ENCODE data around the gene FHIT.

FHIT gene

DNA sequence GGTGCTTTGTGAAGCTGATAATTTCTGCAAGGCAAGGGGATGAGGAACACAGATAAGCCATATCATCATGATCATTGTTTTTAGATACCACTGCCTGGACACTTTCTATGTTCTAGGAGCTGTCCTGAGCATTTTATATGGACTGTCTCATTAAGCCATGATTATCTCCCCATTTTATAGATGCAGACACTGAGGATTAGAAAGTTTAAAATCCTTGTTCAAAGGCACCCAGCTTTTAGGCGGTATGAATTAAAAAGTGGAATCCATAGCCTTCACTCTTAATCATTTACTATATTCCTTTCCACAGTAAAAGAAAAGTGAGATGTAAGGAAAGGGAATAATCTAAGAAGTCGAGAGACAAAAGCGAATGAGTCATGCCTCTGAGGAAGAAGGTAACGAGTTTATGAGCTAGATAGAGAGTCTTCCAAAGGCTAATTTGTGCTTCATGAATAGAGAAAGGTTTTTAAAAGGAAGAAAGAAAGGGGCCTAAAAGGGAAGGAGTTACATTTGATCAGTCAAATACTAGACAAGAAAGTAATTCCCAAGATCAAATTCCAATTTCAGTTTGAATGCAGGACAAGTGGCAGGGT, 856.0 kb downstream of the FHIT start:
- DNase-seq: no peak

DNA sequence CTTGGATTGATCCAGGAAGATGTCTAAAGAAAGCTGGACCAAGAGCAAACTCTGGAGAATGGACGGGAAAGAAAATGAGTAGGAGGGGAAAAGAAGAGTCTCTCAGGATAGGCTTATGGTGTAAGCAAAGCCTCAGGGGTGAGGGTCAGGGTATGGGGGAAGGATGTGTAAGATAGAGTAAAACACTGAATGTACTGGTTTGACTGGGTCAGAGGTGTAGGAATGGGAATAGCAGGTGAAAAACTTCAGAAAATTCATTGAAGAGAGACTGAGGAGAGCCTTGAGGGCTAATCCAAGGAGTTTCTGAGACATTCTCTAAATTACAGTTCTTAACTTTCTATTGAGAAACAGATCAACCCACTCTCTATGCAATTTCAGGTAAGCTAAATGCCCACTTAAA, 857.3 kb downstream of the FHIT start:
- no peak for DNase-seq

DNA sequence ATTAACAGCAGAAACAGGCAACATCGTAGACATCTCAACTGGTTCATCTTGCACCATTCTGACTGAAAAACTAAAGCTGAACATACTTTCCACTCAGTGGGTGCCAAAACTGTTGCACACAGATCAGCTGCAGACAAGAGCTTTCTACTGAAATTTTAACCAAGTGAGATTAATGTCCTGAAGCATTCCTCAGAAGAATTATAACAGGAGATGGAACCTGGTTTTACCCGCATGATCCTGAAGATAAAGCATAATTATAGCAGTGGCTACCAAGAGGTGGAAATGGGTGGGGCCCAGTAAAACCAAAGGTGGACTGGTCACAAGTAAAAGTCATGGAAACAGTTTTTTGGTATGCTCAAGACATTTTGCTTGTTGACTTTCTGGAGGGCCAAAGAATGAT, 858.8 kb downstream of the FHIT start:
- no peak for DNase-seq

DNA sequence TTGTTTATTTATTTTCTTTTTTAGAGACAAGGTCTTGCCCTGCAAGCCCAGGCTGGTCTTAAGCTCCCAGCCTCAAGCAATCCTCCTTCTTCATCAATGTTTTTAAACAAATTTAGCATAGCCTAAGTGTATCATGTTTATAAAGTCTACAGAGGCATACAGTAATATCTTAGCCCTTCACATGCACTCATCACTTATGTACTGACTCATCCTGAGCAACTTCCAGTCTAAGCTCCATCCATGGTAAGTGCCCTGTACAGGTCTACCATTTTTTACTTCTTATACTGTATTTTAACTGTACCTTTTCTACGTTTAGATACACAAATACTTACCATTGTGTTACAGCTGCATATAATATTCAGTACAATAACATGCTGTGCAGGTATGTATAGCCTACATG, 860.0 kb downstream of the FHIT start:
- DNase-seq: no peak

DNA sequence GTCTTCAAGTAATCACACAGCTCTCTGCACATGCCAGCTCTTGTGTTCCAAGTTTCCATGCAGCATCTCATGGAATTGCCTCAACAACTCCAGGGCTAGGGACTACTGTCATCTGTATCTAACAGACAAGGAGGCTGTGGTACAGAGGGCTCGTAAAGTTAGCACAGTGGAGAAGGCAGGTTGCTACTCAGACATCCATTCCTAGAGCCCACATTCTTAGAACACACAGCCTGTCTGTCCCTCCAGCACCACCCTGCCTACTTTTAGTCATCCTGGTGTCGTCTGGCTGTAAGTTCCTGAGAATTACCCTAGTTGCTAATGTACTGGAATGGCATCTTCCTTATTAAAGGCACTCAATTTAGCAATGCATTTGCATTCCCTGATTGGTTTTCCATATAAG, 862.5 kb downstream of the FHIT start:
- DNase-seq: no peak

DNA sequence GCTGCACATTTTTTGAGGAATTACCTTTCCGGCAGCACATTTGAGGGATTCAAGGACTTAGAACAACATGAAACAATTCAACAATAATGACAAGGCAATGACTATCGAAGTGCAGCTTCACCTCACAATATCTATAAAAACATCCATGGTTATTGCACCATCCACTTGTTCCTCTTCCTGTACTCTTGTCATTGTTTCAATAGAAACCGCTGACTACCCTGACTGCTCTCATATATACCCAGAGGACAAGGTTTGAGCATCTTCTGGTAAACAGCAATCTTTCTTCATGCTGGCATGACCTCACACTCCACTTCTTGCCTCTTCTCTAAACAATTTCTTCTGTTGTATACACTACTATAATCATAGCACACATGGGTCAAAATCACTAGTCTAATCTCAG, 864.9 kb downstream of the FHIT start:
- DNase-seq: no peak

DNA sequence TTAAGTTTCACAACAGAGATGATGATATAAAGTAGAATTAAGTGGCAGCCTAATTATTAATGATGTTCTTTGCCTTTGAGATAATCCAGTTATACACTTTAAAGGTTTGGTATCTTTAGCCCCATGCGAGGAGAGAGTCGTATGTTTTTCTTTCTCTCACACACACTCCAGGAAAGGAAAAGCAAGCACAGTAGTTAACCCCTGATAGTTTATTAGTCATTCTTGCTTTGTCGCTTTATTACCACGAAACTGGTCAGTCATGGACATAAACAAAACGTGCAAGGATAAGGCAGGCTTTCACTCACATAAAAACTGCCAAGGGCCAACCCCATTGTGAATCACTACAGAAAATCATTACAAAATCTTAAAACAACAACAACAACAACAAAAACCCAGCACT, 866.9 kb downstream of the FHIT start:
- DNase-seq: no peak

DNA sequence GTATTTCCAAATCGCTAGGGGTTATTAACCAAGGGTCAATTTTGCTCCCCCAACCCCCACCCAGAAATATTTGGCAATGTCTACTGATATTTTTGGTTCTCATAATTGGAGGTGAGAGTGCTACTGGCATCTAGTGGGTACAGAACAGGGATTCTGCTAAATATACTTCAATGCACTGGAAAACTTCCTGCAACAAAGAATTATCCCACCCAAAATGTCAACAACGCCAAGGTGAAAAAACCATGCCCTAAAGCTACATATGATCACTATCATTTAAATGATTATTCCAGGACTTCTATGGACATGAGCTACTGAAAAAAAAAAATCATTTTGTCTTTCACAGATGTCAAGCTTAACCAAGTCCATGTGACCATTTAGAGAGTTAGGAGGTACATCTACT, 867.9 kb downstream of the FHIT start:
- no peak for DNase-seq

DNA sequence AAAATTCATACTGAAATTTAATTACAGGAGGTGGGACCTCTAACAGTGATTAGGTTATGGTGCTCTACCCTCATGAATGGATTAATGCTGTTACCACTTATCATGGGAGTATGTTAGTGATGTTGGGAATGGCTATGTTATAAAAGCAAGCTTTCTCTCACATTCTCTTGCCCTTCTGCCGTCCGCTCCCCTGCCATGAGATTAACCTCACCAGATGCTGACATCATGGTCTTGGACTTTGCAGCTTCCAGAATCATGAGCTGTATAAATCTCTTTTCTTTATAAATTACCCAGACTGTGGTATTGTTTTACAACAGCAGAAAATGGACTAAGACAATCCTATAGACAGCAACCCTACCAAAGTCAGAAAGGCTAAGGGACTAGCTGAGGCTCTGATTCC, 884.8 kb downstream of the FHIT start:
- no peak for DNase-seq

DNA sequence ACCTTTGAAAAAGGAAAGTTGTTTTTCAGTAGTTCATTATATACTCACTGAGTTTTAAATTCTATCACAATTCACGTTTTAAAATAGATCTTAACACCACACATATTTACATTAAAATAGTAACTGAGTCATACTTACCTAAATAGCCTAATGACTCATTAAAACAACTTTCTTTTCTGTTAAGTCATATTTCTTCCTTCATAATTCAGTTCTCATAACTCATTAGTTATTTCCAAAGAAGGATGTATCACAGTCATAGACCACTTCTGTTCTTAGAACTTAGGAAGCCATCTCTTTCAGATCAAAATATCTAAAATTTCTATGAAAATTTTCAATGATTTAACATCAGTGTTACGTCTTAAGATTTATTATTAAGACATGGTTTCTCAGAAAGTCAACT, 885.9 kb downstream of the FHIT start:
- DNase-seq: no peak

DNA sequence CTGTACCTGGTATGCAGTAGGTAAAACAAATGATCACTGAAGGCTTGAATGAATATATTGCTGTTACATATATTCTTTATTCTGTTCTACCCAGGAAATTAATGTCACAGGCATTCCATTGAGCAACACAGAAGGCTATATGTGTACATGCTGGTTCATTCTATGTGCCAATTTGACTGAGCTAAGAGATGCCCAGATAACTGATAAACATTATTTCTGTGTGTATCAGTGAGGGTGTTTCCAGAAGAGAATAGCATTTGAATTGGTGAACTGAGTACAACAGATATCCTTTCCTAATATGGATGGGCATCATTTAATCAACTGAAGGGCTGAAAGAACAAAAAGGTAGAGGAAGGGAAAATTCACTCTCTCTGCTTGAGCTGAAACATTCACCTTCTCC, 886.8 kb downstream of the FHIT start:
- DNase-seq: no peak

DNA sequence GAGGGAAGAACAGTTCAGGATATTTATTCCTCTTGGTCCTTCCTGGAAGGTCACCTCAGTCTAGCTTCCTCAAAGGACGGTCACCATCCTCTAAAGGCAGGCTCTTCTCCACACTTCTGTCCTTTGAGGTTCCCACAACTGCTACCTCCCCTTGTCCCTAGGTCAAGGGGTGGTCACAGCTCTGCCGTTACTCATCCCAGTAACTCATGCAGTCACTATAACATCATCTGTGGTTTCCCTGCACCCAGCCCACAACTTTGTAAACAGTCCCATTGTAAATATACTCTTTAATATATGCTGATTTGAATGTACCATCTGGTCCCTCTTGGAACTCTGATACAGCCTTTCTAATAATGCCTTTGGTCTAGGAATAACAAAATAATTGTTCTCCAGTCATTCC, 887.4 kb downstream of the FHIT start:
- DNase-seq: no peak

DNA sequence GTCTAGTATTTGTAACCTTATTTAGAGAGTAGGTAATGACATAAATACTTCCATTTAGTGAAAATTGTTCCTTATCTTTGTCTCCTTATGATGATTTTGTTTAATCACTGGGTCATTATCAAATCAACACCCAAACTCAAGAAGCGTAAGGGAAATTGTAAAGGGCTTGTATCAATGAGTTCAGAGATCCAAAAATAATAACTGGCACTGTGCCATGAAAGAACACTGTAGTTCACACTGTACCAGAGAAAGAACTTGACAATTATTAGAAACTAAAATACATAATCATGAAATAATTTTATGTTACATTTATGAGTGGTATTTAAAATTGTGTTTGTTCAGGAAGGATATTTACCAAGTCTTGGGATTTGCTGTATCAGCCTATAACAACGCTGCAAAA, 895.4 kb downstream of the FHIT start:
- no peak for DNase-seq

DNA sequence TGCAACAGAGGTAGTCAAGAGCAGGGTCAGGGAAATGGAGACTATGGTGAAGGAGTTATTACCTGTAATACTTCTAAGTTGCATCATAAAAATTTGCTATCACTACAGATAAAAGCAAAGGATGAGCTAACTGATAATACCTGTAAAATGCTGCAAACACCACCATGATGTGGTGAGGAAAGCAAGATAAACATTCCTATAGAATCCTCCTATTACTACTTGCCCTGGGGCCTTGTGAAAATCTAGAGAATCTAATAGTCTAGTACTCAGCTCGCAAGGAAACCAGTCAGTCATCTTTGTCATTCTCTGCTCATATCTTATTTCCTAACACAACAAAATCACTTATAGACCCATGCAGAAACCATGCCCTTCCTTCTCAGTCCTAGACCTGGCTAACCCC, 899.8 kb downstream of the FHIT start:
- DNase-seq: no peak

DNA sequence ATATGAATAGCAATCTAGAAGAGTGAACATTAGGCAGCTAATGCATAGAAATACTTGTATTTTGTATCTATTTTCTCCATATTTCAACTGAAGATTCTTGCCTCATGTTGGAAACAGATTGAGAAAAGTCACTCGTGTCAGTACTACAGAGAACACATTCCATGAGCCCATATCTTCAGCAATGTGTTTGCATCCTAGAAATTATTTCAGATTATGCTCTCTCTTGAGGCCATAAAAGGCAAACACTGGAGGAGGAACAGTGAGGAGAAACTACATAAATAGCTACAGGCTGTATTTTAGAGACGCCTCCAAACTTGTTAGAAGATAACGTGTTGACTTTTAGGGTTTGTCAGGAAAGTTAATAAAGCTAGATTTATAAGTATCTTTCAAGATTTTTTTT, 906.9 kb downstream of the FHIT start:
- no peak for DNase-seq

DNA sequence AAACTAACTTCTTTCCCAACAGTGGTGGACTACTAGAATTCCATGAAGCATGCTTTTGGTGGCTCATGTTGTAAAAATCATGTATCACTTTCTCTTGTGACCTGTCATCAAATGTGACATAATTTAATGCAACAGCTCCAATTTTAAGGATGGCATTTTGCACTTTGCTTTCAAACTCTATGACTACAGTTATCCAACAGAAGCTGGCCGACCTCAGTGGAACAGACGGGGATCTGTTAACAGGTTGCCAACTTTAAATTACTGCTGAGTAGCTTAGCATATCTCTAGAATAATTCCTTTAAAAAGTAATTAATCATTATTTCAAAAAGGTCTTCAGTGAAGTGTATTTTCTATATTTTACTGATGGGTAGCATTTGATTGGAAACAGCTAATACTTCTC, 907.4 kb downstream of the FHIT start:
- DNase-seq: no peak

DNA sequence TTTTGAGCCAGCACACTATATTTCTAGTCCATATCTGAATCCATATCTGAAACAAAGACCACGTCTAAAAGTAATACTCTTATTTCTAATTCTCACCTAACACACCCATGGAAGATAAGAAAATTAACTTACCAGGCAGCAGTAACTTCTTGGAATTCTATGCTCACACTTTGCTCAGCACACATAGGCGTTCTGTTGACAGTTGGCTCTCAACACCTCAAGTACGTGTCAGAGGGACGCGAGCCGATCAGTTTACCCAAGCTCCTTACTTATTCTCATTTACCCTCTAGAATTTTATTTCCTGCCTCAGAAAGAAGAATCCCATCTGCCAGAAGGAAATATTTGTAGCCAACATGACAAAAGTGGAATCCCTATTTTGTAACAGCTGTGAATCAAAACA, 911.9 kb downstream of the FHIT start:
- DNase-seq: no peak

DNA sequence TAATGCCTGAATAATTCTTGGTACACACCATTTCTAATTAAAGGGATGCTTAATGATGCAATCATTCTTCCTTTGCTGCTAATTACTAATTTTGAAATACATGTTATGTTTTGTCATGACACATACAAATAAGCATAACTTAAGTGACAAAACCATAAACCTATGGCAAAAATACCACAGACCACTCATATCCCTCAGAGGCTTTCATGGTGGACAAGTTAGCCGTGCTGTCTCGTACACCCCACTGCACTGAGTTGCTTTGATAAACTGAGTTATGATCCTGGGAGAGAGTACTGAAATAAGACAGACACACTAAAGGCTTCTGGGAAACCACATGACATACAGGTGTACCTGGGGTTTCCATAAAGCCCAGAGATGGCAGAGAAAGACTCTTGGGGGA, 913.8 kb downstream of the FHIT start:
- no peak for DNase-seq

DNA sequence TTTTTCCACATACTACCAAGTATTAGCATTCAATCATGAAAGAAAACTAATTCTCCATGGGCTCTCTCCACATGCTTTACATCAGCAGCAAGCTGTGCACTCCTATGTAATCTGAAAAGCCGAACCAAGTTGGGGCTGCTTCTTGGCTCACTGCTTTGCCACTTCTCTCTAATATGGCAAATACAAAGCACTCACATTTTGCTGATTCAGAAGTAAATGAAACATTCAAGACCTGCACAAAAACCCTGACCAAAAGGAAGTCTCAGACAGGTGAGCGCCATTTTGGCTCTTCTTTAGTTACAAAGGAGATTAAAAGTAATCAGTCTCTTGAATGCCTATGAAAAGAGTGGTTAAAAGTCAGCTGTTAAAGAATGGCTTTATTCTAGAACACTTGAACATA, 915.2 kb downstream of the FHIT start:
- DNase-seq: no peak

DNA sequence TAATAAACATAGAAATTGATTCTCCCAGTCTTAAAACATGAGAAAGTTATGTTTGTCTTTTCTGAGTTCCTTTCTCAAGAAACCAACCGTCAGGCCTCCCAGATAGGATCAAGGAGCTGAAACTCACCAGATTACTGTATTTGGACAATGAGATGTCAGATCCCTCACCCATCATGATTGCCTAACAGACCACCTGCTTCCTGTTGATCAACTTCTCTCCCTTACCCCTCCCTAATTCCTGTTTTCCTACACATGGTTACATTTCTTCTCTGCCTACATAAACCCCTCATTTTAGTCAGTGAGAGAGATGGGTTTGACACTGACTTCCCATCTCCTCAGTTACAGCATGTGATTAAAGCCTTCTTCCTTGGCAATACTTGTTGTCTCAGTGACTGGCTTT, 917.5 kb downstream of the FHIT start:
- DNase-seq: no peak

DNA sequence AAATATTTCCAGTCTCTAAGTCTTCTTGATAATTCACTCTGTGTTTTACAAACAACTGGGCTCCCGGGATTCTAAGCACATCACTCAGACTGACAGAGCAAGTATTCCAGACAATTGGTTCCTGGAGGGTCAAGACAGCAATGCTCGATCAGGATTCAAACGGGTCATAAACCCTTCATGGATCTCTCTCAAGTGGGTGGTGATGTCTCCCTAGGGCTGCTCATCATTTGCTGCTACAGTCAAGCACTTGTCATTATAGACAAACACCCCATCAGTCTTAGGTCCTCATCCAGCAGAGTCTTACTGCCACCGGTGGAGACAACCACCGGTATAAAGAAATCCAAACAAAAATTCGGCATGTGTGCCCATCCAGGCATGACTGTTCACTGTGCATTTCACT, 921.1 kb downstream of the FHIT start:
- no peak for DNase-seq

DNA sequence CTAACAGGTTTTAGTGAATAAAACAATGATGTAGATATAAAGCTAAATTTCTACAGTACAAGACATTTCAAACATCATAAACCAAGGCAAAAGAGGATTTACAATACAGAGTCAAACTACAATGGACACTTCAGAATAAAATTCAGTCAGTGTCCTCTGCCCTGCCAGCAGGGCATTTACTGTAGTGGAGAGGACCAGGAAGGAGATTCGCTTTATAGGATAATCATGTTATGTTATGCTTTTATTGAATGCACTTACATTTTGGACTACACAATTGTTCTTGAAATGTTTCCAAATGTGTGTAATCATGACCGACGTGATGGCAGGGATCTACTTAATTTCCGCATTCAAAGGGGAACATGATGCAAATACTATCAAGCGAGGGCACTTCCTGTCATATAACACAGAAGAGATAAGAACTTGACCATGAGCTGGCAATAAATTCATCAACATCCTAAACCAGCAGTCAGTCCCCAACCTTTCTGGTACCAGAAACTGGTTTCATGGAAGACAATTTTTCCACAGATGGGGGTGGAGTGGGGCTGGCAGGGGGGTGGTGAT, 925.6 kb downstream of the FHIT start:
- no peak for DNase-seq

DNA sequence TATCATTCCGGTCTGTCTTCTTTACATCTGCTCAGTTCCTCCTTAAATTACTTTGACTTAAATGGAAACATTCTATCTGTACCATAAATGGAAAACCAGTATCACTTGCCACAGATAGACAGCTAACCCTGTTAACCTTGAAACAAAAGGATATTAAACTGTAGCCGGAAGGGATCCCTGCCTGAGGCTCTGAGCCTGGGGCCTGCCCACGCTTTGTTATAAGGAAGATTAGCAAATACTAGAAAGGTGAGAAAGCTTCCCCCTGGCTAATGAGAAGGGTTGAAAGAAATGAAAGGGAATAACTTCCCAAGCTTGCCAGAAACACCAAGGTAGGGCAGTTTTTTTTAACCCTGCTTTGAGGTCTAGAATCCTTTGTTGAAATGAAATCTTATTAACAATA, 927.6 kb downstream of the FHIT start:
- no peak for DNase-seq

DNA sequence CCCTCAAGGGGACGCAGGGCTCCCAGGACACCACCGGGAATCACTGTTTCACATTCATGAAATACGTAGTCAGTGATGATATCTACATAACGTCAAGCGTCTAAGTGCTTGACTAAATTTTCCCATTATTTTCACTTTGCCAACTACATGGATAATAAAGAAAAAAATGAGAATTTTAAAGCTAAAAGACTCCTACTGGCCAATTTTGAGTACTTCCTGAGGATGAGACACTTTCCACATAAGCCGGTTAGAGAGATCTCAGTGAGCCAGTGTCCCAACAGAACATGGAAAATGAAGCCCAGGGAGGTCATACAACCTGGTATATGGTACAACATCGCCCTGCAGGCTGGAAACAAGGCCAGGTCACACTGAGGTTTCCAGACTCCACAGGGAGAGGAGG, 928.1 kb downstream of the FHIT start:
- DNase-seq: no peak

DNA sequence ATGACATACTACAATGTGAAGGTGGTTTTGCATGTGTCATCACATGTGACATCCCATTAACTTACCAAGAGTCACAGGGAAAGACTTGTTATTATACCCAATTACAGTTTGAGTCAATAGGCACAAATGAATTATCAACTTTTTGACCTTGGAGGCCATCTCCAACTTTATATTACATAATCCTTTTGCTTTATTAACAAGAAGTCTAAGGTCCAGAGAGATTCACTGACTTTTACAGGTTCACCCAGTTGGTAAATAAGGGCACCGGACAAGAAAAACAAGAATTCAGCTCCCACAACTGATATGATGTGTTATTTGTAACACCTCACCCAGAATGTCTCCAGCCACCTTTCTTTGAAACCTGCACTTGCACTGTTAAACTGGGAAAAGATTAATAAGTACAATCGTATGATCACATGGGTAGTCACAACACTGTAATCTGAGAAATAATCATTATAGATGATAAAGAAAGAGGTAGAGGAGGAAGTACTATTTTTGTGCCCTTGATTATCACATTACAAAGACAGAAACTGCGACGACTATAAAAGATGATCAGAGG, 928.9 kb downstream of the FHIT start:
- no peak for DNase-seq

Measured in C1 segment of cervical spinal cord (tissue), 14 donors.